HUES64 (cell line): ENCODE results near the gene VCL.
"Not testable (repeated sequence)": the region's sequence is repeated elsewhere in the genome, so short reads cannot be mapped to it uniquely, and the experiment has no call there.

Experiments
- H3K27ac ChIP-seq: 2 replicates; pipeline ENCODE4 v1.7.0; 2013; ENCODE audit warnings: low read depth, low read length, inconsistent platforms
- H3K27me3 ChIP-seq: 2 replicates; pipeline ENCODE4 v1.6.1; 2013; ENCODE audit warnings: mild to moderate bottlenecking, low read length; ENCODE audit not compliant: insufficient read depth
- H3K36me3 ChIP-seq: 2 replicates; pipeline ENCODE4 v1.6.1; 2013; ENCODE audit warnings: mild to moderate bottlenecking, low read length; ENCODE audit not compliant: insufficient read depth
- H3K4me1 ChIP-seq: 2 replicates; pipeline ENCODE4 v1.6.1; 2013; ENCODE audit warnings: mild to moderate bottlenecking, low read length, moderate library complexity; ENCODE audit not compliant: insufficient read depth
- H3K4me3 ChIP-seq: 2 replicates; pipeline ENCODE4 v1.5.1; 2013; ENCODE audit warnings: mild to moderate bottlenecking, low read length, moderate library complexity
- H3K9ac ChIP-seq: 2 replicates; pipeline ENCODE4 v1.6.1; 2013; ENCODE audit warnings: mild to moderate bottlenecking, low read depth, low read length
- H3K9me3 ChIP-seq: 2 replicates; pipeline ENCODE4 v1.6.1; 2013; ENCODE audit warnings: low read depth, low read length; ENCODE audit not compliant: insufficient read depth
- WGBS: fragments of 150-250, 120-280 bp; methylation state at CpG from one replicate; pipeline ENCODE4 v1.1.7; 2013; ENCODE audit warnings: missing lambda C conversion rate; 5-methylcytosine and 5-hydroxymethylcytosine counted together

Gene VCL

DNA sequence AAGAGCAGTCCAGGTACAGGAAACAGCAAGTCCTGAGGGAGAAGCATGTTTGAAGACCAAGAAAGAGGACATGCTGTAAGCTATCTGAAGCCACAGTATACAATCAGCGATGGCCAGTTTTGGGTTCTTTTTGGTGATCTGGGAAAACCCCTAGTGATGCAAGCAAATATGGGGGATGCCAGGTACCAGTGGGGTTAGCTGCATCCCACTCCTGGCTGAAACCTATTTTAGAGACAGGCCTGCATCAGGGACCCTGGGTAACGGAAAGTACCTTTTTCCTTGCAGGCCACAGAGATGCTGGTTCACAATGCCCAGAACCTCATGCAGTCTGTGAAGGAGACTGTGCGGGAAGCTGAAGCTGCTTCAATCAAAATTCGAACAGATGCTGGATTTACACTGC, 119.8 kb downstream of the VCL start:
- Histone ChIP-seq H3K27ac (no peak overlapping the region), H3K4me3 (no peak overlapping the region), H3K27me3 (no peaks in the 10 kb centered on the region), H3K9ac (no peak overlapping the region), H3K4me1 (no peaks in the 10 kb centered on the region), H3K9me3 (no peaks in the 10 kb centered on the region), H3K36me3 (peaks cover 98% of the 10 kb centered on the region)
- WGBS = 94% methylated on average over 4 of the region's 4 CpGs

DNA sequence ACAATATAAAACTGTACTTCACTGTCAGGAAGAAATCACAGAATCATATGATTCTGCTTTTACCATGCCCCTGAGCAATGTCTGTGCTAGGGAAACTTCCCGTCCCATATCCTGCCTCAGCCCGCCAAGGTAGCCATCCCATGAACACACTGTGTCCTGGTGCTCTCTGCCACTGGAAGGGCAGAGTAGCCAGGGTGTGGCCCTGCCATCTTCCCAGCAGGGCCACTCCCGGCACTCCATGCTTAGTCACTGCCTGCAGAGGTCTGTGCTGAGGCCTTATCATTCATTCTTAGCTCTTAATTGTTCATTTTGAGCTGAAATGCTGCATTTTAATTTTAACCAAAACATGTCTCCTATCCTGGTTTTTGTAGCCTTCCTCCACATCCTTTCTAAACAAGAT, 120.9 kb downstream of the VCL start:
- no peaks in the 10 kb centered on the region for H3K4me1 ChIP-seq
- H3K4me3 ChIP-seq = no peak overlapping the region
- H3K27ac ChIP-seq = 0 out of 2 replicates have a peak overlapping the region, but pooled peaks have one; percentile 4
- no peaks in the 10 kb centered on the region for H3K9me3 ChIP-seq
- H3K36me3 ChIP-seq = peaks cover 98% of the 10 kb centered on the region
- WGBS = 93% methylated on average over 3 of the region's 3 CpGs
- H3K9ac ChIP-seq = no peak overlapping the region
- no peaks in the 10 kb centered on the region for H3K27me3 ChIP-seq

DNA sequence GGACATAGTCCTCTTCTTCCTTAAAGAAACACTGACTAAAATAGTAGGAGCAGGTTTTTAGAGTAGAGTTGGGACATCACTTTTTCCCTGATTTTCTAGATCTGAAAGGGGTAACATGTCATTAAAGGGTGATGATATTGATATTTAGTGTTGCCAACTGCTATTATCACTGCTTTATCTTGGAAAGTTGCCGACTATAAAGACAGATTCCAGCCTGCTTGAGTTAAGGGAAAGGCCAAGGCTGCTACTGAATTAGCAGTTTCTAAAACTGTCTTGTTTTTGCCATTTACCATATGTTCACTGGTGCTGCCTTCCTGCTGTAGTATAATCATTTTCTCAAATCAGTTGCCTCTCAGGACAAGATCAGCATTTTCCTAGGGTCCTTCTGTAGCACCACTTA, 123.0 kb downstream of the VCL start:
- Histone ChIP-seq H3K9me3 (no peaks in the 10 kb centered on the region), H3K36me3 (peaks cover 96% of the 10 kb centered on the region), H3K4me3 (no peak overlapping the region), H3K27ac (no peak overlapping the region), H3K4me1 (no peaks in the 10 kb centered on the region), H3K27me3 (no peaks in the 10 kb centered on the region), H3K9ac (no peak overlapping the region)
- WGBS = 98% methylated on average over 1 of the region's 1 CpG

DNA sequence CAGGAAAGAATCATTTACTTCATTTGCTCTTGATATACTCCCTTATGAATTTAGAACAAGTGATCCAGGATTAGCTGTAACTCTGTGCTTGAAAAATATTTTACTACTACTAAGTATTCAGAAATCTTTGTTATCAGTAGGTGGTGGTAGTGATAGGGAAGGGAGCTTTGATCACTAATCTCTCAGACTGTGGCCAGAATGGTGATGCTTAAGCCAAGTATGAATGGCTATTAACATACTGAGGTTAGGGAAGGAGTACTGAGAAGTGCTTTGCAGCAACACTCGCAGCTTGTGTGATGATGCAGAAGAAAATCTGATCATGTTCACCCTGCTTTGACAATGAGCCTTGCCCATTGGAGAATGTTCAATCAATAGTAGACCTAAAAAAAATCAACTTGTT, 123.5 kb downstream of the VCL start:
- Histone ChIP-seq H3K9ac (no peak overlapping the region), H3K36me3 (peaks cover 96% of the 10 kb centered on the region), H3K9me3 (no peaks in the 10 kb centered on the region), H3K27ac (no peak overlapping the region), H3K4me3 (no peak overlapping the region), H3K27me3 (no peaks in the 10 kb centered on the region), H3K4me1 (no peaks in the 10 kb centered on the region)
- 81% methylated on average over 1 of the region's 1 CpG for WGBS

DNA sequence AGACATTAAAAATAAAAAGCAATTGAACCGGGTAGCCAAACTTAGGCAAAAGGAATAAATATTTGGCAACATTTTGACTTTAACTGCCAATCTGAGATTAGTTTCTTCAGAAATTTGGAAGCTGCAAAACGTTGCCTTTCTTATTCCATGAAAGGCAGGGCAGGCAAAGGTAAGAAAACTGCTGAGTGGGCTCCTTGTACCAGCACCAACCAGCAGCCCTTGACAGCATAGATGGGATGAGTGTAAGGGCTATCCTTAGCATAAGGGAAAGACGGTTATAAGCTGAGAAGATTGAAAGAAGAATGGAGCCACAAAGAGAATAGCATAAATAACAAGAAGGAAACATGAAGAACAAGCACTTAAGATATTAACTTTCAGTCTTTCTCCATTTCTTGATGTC, 124.1 kb downstream of the VCL start:
- no peak overlapping the region for H3K27ac ChIP-seq
- no peak overlapping the region for H3K4me3 ChIP-seq
- no peaks in the 10 kb centered on the region for H3K27me3 ChIP-seq
- H3K4me1 ChIP-seq = no peaks in the 10 kb centered on the region
- no peaks in the 10 kb centered on the region for H3K9me3 ChIP-seq
- H3K9ac ChIP-seq = no peak overlapping the region
- peaks cover 92% of the 10 kb centered on the region for H3K36me3 ChIP-seq
- WGBS = 81% methylated on average over 3 of the region's 3 CpGs

DNA sequence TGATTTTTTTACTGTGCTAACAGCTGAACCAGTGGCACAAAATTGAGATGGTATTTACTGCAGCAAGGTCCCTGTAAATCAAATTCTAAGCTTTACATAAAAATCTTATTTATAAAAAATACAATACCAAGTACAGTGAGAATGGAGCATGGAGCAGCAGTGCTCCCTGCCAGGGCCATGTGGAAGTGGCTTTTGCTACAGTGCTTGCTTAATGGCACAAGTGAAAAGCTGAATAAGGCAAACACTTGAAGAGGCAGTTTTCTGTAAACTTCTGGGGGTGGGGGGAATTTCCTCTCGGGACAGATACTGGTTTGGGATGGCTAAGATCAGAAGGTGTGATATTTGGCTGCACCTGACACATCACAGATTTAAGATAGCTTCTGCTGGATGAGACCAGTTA, 125.2 kb downstream of the VCL start:
- no peak overlapping the region for H3K9ac ChIP-seq
- H3K27ac ChIP-seq = no peak overlapping the region
- 44% methylated on average over 1 of the region's 1 CpG for WGBS
- H3K9me3 ChIP-seq = no peaks in the 10 kb centered on the region
- H3K4me3 ChIP-seq = no peak overlapping the region
- peaks cover 90% of the 10 kb centered on the region for H3K36me3 ChIP-seq
- H3K4me1 ChIP-seq = no peaks in the 10 kb centered on the region
- H3K27me3 ChIP-seq = no peaks in the 10 kb centered on the region

DNA sequence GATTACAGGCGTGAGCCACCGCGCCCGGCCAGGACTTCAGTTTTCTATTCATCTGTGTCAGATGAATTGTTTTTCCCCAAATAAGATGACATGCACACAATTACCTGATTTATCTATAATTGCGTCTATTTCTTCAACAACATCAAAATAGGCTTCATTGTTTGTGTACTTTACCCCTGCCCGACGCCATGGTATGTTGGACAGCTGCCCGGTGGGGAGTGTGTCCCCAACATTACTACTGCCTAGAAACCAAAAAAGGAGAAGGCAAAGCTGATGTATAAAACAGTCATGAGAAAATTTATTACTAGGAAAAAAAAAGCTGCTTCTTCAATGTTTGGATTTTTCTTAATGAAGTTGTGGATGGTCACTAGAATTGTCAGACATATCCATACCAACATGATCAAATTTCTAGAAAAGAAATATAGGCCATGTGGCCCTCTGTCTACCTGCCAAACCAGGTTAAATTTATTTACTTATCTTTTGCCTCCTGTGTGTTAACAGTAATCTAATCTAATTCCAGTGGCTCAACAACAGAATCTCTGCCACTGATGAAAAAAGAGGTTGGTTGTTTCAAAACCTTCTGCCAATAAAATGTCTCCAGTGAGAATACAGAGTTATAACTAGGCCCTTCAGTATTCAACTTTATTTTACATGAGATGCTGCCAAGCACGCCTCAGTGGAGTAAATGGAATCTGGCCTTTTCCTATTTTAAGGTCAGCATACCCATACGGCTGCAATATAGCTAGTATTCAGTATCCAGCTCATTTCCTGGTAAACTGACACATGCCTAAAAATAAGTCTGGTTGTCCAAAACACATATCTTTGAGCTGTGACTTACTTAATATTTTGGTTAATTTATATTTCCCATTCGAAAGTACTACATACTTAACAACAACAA, 136.3 kb downstream of the VCL start:
- Histone ChIP-seq H3K9ac (no peak overlapping the region), H3K36me3 (peaks cover 90% of the 10 kb centered on the region), H3K27me3 (no peaks in the 10 kb centered on the region), H3K9me3 (no peaks in the 10 kb centered on the region), H3K4me3 (no peak overlapping the region), H3K4me1 (no peaks in the 10 kb centered on the region), H3K27ac (no peak overlapping the region)
- 93% methylated on average over 10 of the region's 11 CpGs for WGBS

DNA sequence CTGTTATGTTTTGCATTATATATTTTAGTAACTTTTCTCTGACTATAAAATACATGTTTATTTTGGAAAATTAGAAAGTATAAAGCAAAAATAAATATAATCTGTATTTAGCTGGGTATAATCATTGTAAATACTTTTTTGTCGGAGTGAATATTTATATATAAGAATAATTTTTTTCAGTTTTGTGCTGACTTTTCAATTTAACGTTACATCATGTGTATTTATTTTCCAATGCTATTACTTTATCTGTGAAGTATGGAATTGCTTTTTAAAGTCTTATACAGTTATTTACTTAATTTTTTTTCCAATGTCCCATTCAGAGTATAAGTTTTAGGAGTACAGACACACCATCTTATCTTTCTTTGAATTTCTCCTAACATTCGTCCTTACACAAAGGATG, 137.5 kb downstream of the VCL start:
- H3K27me3 ChIP-seq = no peaks in the 10 kb centered on the region
- WGBS = 100% methylated on average over 1 of the region's 3 CpGs
- H3K4me3 ChIP-seq = no peak overlapping the region
- no peak overlapping the region for H3K9ac ChIP-seq
- peaks cover 77% of the 10 kb centered on the region for H3K36me3 ChIP-seq
- H3K4me1 ChIP-seq = no peaks in the 10 kb centered on the region
- no peak overlapping the region for H3K27ac ChIP-seq
- H3K9me3 ChIP-seq = no peaks in the 10 kb centered on the region

DNA sequence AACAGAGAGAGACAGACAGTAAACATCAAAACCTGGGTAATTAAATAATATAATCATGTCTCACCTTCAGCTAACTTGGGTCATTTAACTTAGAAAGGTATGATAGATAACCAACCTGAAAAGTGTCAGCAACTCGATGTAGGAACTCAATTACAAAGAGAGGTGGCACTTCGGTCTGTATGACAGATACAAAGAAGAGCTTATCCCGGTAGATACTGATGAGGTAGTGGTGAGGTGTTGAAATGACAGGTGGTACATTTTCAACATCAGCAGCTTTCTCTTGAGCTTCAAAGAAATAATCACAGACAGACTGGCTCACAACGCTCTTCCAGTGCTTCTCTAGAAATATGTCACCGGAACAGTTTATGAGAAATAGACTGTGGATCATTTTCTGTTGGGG, 140.1 kb downstream of the VCL start:
- H3K27ac ChIP-seq = no peak overlapping the region

DNA sequence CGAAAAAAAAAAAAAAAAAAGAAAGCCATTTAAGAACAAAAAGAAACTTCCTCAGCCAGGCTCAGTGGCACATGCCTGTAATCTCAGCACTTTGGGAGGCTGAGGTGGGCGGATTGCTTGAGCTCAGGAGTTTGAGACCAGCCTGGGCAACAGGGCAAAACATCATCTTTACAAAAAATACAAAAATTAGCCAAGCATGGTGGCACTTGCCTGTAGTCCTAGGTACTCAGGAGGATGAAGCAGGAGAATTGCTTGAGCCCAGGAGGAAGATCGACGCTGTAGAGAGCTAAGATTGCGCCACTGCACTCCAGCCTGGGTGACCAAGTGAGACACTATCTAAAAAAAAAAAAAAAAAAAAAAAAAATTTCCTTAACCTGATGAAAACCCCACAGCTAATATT, 140.7 kb downstream of the VCL start:
- H3K36me3 ChIP-seq = peaks cover 54% of the 10 kb centered on the region
- not testable (repeated sequence) for H3K9ac ChIP-seq, H3K9me3 ChIP-seq, H3K27ac ChIP-seq, H3K27me3 ChIP-seq, H3K4me3 ChIP-seq, H3K4me1 ChIP-seq
- WGBS = 97% methylated on average over 5 of the region's 5 CpGs

More for the DNA sequence above, 140.1 kb downstream of the VCL start:
- WGBS = 94% methylated on average over 5 of the region's 5 CpGs
- H3K9me3 ChIP-seq = no peaks in the 10 kb centered on the region
- H3K36me3 ChIP-seq = peaks cover 60% of the 10 kb centered on the region
- H3K4me1 ChIP-seq = no peaks in the 10 kb centered on the region
- no peaks in the 10 kb centered on the region for H3K27me3 ChIP-seq
- no peak overlapping the region for H3K4me3 ChIP-seq
- H3K9ac ChIP-seq = no peak overlapping the region

DNA sequence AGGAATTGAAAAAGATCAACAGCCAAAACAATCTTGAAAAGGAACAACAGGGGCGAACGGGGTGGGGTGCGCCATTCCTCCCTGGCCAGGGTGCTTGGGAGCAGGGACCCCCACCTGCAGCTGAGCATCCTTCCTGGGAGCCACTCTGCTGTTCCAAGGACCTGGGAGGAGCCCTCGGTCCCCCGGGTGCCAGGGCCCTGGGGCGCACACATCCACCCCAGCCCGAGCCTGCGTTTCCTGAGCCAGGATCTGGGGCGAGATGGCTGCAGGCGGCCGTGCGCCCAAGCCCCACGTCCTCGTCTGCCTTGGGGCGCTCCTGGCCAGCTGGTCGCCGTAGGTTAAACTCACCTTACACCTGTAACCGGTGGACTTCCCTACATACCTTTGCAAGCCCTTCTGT, 142.1 kb downstream of the VCL start:
- whole genome bisulfite sequencing = 96% methylated on average over 18 of the region's 18 CpGs
- peaks cover 40% of the 10 kb centered on the region for H3K36me3 ChIP-seq
- no peak overlapping the region for H3K27ac ChIP-seq

DNA sequence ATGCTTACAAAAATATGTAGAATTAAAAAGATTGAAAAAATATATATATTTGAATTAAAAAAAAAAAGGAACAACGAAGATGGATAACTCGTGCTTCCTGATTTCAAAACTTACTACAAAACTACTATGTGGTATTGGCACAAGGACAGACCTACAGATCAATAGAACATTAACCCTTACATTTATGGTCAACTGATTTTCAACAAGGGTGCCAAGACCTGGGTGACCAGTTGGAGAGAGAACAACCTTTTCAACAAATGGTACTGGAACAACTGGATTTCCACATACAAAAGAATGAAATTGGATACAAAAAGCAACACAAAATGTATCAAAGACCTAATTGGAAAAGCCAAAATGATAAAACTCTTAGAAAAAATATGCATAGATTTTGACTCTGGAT, 142.6 kb downstream of the VCL start:
- Histone ChIP-seq H3K9ac (no peak overlapping the region), H3K27ac (no peak overlapping the region), H3K4me3 (no peak overlapping the region), H3K4me1 (no peaks in the 10 kb centered on the region), H3K9me3 (no peaks in the 10 kb centered on the region), H3K36me3 (peaks cover 36% of the 10 kb centered on the region), H3K27me3 (no peaks in the 10 kb centered on the region)
- 100% methylated on average over 2 of the region's 2 CpGs for whole genome bisulfite sequencing

More for the DNA sequence above, 142.1 kb downstream of the VCL start:
- no peaks in the 10 kb centered on the region for H3K4me1 ChIP-seq
- no peak overlapping the region for H3K4me3 ChIP-seq
- no peaks in the 10 kb centered on the region for H3K27me3 ChIP-seq
- H3K9ac ChIP-seq = no peak overlapping the region
- H3K9me3 ChIP-seq = no peaks in the 10 kb centered on the region
